Left lung (tissue), 10 donors: ENCODE results near the gene PTBP3. TPM values are rescaled to one million over a fixed set of nuclear protein-coding genes. Genes with fewer than 3 reads are reported as not detected.

Source experiments
- ATAC-seq: fragments of 200-7000 bp; cut with Tn5 transposase; one replicate; pipeline ENCODE4 v1.9.1; 2020; ENCODE audit warnings: moderate library complexity
- DNase-seq, 4 donors: peaks; one replicate each; pipeline ENCODE4 v3.0.0-alpha.2; 2013 to 2020
- H3K27ac ChIP-seq, 2 donors: fragments of 200-600 bp; sonication (generic) in 1 of 2; one replicate each; pipeline versions ENCODE4 v1.5.0 to v1.8.0; 2020 to 2021
- H3K27me3 ChIP-seq, 2 donors: fragments of 200-600 bp; sonication (generic) in 1 of 2; one replicate each; pipeline versions ENCODE4 v1.5.0 to v1.8.0; 2020 to 2021
- H3K36me3 ChIP-seq, 2 donors: fragments of 200-600 bp; sonication (generic) in 1 of 2; one replicate each; pipeline versions ENCODE4 v1.5.0 to v1.8.0; 2020 to 2021
- H3K4me1 ChIP-seq, 2 donors: fragments of 200-600 bp; one replicate each; pipeline ENCODE4 v1.8.0; 2021
- H3K4me3 ChIP-seq, 2 donors: fragments of 200-600 bp; sonication (generic) in 1 of 2; one replicate each; pipeline versions ENCODE4 v1.5.0 to v1.8.0; 2020 to 2021; ENCODE audit warnings: mild to moderate bottlenecking in 1 of 2
- H3K9me3 ChIP-seq, 2 donors: fragments of 200-600 bp; sonication (generic) in 1 of 2; one replicate each; pipeline versions ENCODE4 v1.5.0 to v1.8.0; 2020 to 2021
- CTCF ChIP-seq, 2 donors: fragments of 200-600 bp; sonication (generic) in 1 of 2; IDR thresholded peaks; one replicate each; pipeline versions ENCODE4 v1.5.0 to v1.8.0; 2021; ENCODE audit warnings: antibody characterized with exemption in 2 of 2
- intact Hi-C, 2 donors: fragments of 100-400 bp; cut with DNase I; formaldehyde crosslinking; loops; one replicate each; pipeline versions ENCODE4 v1.11.2 to v1.14.2; 2022
- polyA plus RNA-seq, 6 donors: library from polyadenylated mRNA; unstranded; fragments of 120-200 nt; gene quantifications; one replicate each; pipeline ENCODE4 v1.2.1, GENCODE V29; 2013; ENCODE audit not compliant: insufficient read length in 6 of 6
- total RNA-seq, 2 donors: library from RNA; stranded (reverse); fragmentation: NEBNext Ultra II Directional; extraction: Animal tissue kit (Norgen Biotek cat#: 25700); gene quantifications; one replicate each; pipeline ENCODE4 v1.2.1, GENCODE V29; 2021
- donor health status: DM: no; HTN: yes; CAD: no.
- donor health status: DM: no; HTN: no; CAD: no.

The PTBP3 gene
- total and polyA plus RNA-seq, 8 donors: 38.9 to 97.0 (median 45.1) TPM

DNA sequence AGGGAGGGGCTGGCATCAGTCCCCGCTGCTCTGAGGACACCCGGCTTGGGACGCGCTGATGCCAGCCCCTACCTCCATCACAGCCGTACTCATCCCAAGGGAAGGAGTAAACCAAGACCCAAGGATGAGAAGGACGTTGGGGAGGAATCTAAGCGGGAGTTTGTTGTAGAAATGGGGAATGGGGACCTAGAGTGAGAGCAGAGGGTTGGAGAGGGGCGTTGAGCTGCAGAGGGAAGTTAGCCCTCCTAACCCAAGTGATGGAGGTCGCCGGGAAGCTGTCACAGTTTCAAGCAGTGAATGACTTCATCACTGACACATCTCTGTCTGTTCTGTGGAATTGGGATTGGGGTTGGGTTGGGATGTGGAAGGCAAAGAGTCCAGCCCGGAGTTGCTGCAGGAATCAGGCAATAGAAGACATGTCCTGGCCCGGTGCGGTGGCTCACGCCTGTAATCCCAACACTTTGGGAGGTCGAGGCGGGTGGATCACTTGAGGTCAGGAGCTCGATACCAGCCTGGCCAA is 157.6 kb downstream of the PTBP3 start:
- peaks cover 0 to 59% of the 10 kb centered on the region in 2 donors for H3K4me1 ChIP-seq
- peak overlapping the region; percentile 59 to 61 for H3K4me3 ChIP-seq
- ATAC-seq (no peak), DNase-seq (no peak)
- H3K27ac ChIP-seq: no peak overlapping the region
- intact Hi-C loops: no loop called here
- H3K27me3 ChIP-seq: no peaks in the 10 kb centered on the region
- no peaks in the 10 kb centered on the region for H3K36me3 ChIP-seq
- H3K9me3 ChIP-seq: no peaks in the 10 kb centered on the region
- TF ChIP-seq CTCF (IDR thresholded peaks at IDR 0.05): no peak

DNA sequence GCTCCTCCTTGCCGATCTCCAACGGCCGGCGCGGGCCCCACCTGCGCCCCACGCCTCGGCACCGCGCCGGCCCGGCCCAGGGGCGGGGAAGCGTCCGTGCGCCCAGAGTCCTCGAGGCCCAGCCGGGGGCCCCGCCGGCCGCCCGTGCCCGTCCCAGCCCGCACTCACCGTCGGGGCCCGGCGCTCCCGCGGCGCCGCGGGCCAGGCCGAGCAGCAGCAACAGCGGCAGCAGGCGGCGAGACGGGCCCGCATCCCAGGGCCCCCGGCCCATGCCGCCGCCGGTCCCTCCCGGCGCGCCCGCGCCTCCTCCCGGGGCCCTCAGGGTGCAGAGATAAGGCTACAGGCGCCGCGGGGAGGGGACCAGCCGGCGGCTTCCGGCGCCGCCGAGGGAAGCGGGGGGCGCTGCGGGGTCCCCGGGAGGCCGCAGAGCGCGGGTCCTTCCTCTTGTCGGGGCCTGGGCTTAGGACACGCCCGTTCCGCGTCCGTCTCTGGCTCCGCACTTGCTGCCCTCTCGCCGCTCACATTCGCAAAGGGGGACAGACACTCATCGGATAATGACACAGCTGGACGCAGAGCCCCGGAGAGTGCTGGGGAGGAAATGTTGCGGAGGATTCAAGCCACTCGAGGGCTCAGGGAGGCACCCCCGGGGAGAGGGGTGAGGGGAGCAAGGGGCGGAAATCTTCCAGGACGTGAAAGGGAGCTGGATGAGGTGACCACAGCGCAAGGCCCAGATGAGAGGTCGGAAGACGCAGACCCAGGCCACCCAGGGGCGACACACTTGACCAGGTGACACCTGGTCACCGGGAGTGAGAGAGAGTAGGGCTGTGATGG is 158.2 kb downstream of the PTBP3 start, which contains the start of gene SUSD1:
Gene SUSD1, minus strand, starts transcription at position 333 of the 831 bp plus-strand sequence. Its CDS starts 62 bp downstream, at position 271.
- Histone ChIP-seq H3K9me3 (no peaks in the 10 kb centered on the region), H3K36me3 (no peaks in the 10 kb centered on the region), H3K4me3 (peak within 1 kb of the TSS; percentile 59 to 61), H3K27me3 (no peaks in the 10 kb centered on the region), H3K27ac (peak within 1 kb of the TSS; percentile 48 to 88), H3K4me1 (peaks cover 0 to 59% of the 10 kb centered on the region in 2 donors)
- TF ChIP-seq CTCF (IDR thresholded peaks at IDR 0.05): no peak
- intact Hi-C loops: no loop called here
- DNase-seq: peak; percentile 48 to 90 (median 62)
- peak; percentile 65 for ATAC-seq

GRCh38 chr9:112174222-112174964 is 159.0 kb downstream of the PTBP3 start:
- Histone ChIP-seq H3K4me3 (peak overlapping the region; percentile 59 to 61), H3K4me1 (peaks cover 0 to 57% of the 10 kb centered on the region in 2 donors), H3K27me3 (no peaks in the 10 kb centered on the region), H3K9me3 (no peaks in the 10 kb centered on the region), H3K27ac (peak overlapping the region; percentile 48 to 88), H3K36me3 (no peaks in the 10 kb centered on the region)
- peak; percentile 90 for ATAC-seq
- intact Hi-C loops: no loop called here
- no peak for TF ChIP-seq CTCF (IDR thresholded peaks at IDR 0.05)
- DNase-seq: peak in 3 of 4 donors; percentile 61 to 95 (median 82)

GRCh38 chr9:112173489-112174221 is 159.8 kb downstream of the PTBP3 start:
- ATAC-seq (no peak), DNase-seq (no peak)
- intact Hi-C loops: no loop called here
- H3K27me3 ChIP-seq: no peaks in the 10 kb centered on the region
- peak overlapping the region in 1 of 2 donors; percentile 61 for H3K4me3 ChIP-seq
- H3K27ac ChIP-seq: peak overlapping the region in 1 of 2 donors; percentile 88
- H3K9me3 ChIP-seq: no peaks in the 10 kb centered on the region
- no peak for TF ChIP-seq CTCF (IDR thresholded peaks at IDR 0.05)
- H3K4me1 ChIP-seq: peaks cover 0 to 54% of the 10 kb centered on the region in 2 donors
- H3K36me3 ChIP-seq: no peaks in the 10 kb centered on the region
